Keratinocyte (primary cell): ENCODE results near the gene FAM120A.

Experiments used
- EZH2 ChIP-seq: IDR thresholded peaks from one replicate; pipeline ENCODE4 v1.6.1; 2012; ENCODE audit warnings: inconsistent platforms, mild to moderate bottlenecking, low read length, moderate library complexity
- TF ChIP-seq, protein P1 (sequence below), 3 experiments: IDR thresholded peaks in 1 of 3; conservative IDR thresholded peaks in 1 of 3; optimal IDR thresholded peaks in 1 of 3; 2 replicates in 2 of 3; 3 replicates in 1 of 3; pipeline versions ENCODE3 to v1.5.1; 2011; ENCODE audit warnings: low read length in 3 of 3, mild to moderate bottlenecking in 3 of 3, moderate library complexity in 2 of 3, control low read depth in 1 of 3, inconsistent platforms in 1 of 3; ENCODE audit not compliant: insufficient read depth in 2 of 3; ENCODE audit errors: extremely low read depth in 1 of 3

DNA sequence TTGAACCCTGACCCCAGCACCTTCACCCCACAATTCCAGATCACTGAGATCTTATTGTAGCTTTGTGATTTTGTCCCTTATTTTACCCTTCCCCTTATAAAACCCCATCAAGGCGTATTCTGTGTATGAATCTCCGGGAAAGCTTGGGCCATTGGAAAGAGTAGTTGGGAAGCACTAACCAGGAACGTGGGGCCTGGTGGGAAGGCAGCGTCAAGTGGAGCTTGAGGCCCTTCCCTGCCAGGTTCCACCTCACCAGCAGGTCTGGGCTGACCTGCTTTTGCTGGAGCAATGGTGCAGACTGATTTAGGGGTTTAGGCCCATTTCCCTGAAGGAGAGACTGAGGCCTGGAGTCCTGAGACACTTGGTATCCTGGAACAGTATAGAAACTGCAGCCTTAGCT, 134.2 kb downstream of the FAM120A start:
- TF ChIP-seq, protein P1, sequence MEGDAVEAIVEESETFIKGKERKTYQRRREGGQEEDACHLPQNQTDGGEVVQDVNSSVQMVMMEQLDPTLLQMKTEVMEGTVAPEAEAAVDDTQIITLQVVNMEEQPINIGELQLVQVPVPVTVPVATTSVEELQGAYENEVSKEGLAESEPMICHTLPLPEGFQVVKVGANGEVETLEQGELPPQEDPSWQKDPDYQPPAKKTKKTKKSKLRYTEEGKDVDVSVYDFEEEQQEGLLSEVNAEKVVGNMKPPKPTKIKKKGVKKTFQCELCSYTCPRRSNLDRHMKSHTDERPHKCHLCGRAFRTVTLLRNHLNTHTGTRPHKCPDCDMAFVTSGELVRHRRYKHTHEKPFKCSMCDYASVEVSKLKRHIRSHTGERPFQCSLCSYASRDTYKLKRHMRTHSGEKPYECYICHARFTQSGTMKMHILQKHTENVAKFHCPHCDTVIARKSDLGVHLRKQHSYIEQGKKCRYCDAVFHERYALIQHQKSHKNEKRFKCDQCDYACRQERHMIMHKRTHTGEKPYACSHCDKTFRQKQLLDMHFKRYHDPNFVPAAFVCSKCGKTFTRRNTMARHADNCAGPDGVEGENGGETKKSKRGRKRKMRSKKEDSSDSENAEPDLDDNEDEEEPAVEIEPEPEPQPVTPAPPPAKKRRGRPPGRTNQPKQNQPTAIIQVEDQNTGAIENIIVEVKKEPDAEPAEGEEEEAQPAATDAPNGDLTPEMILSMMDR (optimal IDR thresholded peaks at IDR 0.05 in 1 of 3, IDR thresholded peaks at IDR 0.05 in 1 of 3, conservative IDR thresholded peaks at IDR 0.05 in 1 of 3; ENCODE audit: extremely low read depth in 1 of 3, insufficient read depth in 2 of 3, low read length in 3 of 3) = no peak
- no peak for TF ChIP-seq EZH2
